Stimulated activated CD8-positive, alpha-beta memory T cell treated with anti-CD3 and anti-CD28 coated beads, Interleukin-4, amount 100 ng/mL, for 48 hours (primary cell): ENCODE data around the gene ZNF672.

Experiments
- DNase-seq: peaks from one replicate; pipeline ENCODE4 v3.0.0-alpha.2; 2020

Gene ZNF672

GRCh38 chr1:248891758-248892157 is 53.7 kb downstream of the ZNF672 start:
- DNase-seq, result no peak

DNA sequence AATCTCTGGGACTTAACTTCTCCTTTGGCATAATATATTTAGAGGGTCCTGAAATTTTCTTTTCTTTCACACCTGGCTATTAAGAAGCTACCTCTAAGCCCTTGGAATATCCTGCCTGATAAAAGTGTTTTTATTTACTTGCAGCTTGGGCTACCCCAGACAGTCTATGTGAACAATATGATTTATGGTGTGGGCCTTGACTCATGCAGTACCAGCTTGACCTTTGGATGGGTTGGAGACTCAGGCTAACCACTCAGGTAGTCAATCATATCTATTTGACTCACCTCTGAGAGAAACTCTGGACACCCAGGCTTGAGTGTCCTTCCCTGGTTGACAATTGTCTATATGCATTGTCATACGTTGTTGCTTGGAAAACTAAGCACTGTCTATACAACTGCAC is 54.6 kb downstream of the ZNF672 start:
- DNase-seq, result no peak

- DNase-seq, result no peak
These were observed 56.8 kb downstream of the ZNF672 start for GRCh38 chr1:248894837-248895236.

DNA sequence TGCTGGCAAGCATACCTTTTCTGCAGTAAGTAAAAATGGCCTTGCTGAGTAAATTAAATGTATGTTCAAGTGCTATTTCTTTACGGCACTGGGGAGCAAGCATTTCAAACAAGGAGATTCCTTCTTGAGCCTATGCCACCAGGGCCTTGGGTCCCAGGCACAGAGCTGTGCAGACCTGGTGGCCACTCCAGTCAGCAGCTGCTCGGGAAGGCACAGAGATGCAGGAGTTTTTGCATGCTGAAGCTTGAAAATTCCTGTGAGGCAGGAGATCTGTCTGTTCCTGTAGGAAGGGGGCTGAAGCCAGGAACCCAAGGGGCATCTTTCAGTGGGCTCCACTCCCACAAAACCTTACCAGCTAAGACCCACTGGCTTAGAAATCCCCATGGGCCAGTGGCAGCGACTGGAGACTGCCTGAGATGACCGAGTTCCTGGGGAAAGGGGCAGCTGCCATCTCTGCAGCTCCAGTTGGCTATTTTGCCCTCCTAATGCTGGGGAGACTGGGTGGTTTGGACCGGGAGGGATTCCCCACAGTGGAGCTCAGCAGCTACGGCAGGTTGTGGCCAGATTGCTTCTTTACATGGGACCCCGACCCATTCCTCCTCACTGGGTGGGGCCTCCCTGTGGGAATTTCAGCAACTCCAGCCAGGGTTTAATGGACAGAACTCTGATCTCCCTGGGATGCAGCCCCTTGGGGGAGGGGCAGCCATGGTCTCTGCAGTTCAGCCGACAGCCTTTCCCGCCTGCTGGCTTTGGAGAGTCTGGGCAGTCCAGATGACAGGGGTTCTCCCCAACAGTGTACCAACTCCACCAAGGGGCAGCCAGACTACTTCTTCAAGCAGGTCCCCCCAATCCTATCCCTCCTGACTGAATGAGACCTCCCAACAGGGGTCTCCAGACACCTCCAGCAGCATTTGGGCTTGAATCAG is 59.7 kb downstream of the ZNF672 start:
- DNase-seq, result no peak
